ENCODE results near the gene GLDC. TPM values are rescaled to one million over a fixed set of nuclear protein-coding genes. Genes with fewer than 3 reads are reported as not detected.

The GLDC gene
- total and polyA plus RNA-seq, 2 donors (not counting 1 experiment from before 2014, with no cell fraction given) = 0.71 to 0.86 TPM

GRCh38 chr9:6564868-6565267 is 80.7 kb downstream of the GLDC start:
- Histone ChIP-seq H3K4me1 (ENCODE audit: control insufficient read depth in 2 of 2, insufficient read depth in 2 of 2, low read length in 2 of 2) (no peaks in the 10 kb centered on the region), H3K4me3 (ENCODE audit: control extremely low read depth in 1 of 5, extremely low read depth in 1 of 5, insufficient read depth in 1 of 5, low read depth in 2 of 5, low read length in 4 of 5) (no peak overlapping the region), H2AFZ (ENCODE audit: insufficient read depth, low read depth, low read length, poor library complexity, severe bottlenecking) (no peak overlapping the region), H3K27ac (ENCODE audit: low read length in 2 of 2) (no peak overlapping the region), H3K9me3 (ENCODE audit: control extremely low read depth in 1 of 3, control insufficient read depth in 2 of 3, insufficient read depth in 1 of 3, low read length in 2 of 3) (no peaks in the 10 kb centered on the region), H3K4me2 (replicated peaks; ENCODE audit: low read depth, low read length, poor library complexity, severe bottlenecking) (no peak overlapping the region), H4K20me1 (ENCODE audit: control insufficient read depth, insufficient read depth, low read length, poor library complexity, severe bottlenecking) (no peaks in the 10 kb centered on the region), H3K36me3 (replicated peaks in 1 of 2; ENCODE audit: control extremely low read depth in 1 of 2, control insufficient read depth in 1 of 2, extremely low read depth in 1 of 2, insufficient read depth in 2 of 2, low read length in 1 of 2) (no peaks in the 10 kb centered on the region), H3K79me2 (ENCODE audit: control insufficient read depth, insufficient read depth, low read length) (no peaks in the 10 kb centered on the region), H3K9ac (ENCODE audit: low read length) (no peak overlapping the region), H3K27me3 (replicated peaks in 1 of 4; ENCODE audit: control extremely low read depth in 1 of 4, control insufficient read depth in 3 of 4, insufficient read depth in 4 of 4, low read length in 3 of 4) (no peaks in the 10 kb centered on the region)
- ChIA-PET POLR2A (no interaction called here), CTCF (interaction anchor here (1.0 to 10.3 kb wide), 2 partner anchors 209 to 219 kb away, joined by 3 to 164 read pairs; no protein-coding TSS in a partner anchor)
- no peaks in the 10 kb centered on the region for H3K4me1 Mint-ChIP-seq
- no peaks in the 10 kb centered on the region for H3K9me3 Mint-ChIP-seq (ENCODE audit: insufficient read depth)
- WGBS (ENCODE audit: insufficient coverage) = no CpG with 5 or more reads among the region's 3 CpGs
- DNase-seq (no peak), ATAC-seq (ENCODE audit: low read depth) (no peak)
- H3K27me3 Mint-ChIP-seq = no peaks in the 10 kb centered on the region
- intact Hi-C loops (cut with micrococcal nuclease) = no loop called here
- H3K4me3 Mint-ChIP-seq = no peak overlapping the region
- TF ChIP-seq CTCF (IDR thresholded peaks at IDR 0.05) = no peak
- no peak for TF ChIP-seq EZH2 (IDR thresholded peaks at IDR 0.05; ENCODE audit: borderline replicate concordance, insufficient read depth, low read depth, low read length, poor library complexity, severe bottlenecking)
- no peak overlapping the region for H3K27ac Mint-ChIP-seq

- ChIA-PET POLR2A (no interaction called here), CTCF (interaction anchor here (1.0 kb wide), 1 partner anchor 210 kb away, joined by 3 read pairs; no protein-coding TSS in a partner anchor)
- Histone ChIP-seq H3K27me3 (replicated peaks in 1 of 4; ENCODE audit: control extremely low read depth in 1 of 4, control insufficient read depth in 3 of 4, insufficient read depth in 4 of 4, low read length in 3 of 4) (no peaks in the 10 kb centered on the region), H3K4me2 (replicated peaks; ENCODE audit: low read depth, low read length, poor library complexity, severe bottlenecking) (no peak overlapping the region), H3K36me3 (replicated peaks in 1 of 2; ENCODE audit: control extremely low read depth in 1 of 2, control insufficient read depth in 1 of 2, extremely low read depth in 1 of 2, insufficient read depth in 2 of 2, low read length in 1 of 2) (no peaks in the 10 kb centered on the region), H3K79me2 (ENCODE audit: control insufficient read depth, insufficient read depth, low read length) (no peaks in the 10 kb centered on the region), H3K4me3 (ENCODE audit: control extremely low read depth in 1 of 5, extremely low read depth in 1 of 5, insufficient read depth in 1 of 5, low read depth in 2 of 5, low read length in 4 of 5) (no peak overlapping the region), H3K27ac (ENCODE audit: low read length in 2 of 2) (no peak overlapping the region), H3K9me3 (ENCODE audit: control extremely low read depth in 1 of 3, control insufficient read depth in 2 of 3, insufficient read depth in 1 of 3, low read length in 2 of 3) (no peaks in the 10 kb centered on the region), H4K20me1 (ENCODE audit: control insufficient read depth, insufficient read depth, low read length, poor library complexity, severe bottlenecking) (no peaks in the 10 kb centered on the region), H3K9ac (ENCODE audit: low read length) (no peak overlapping the region), H2AFZ (ENCODE audit: insufficient read depth, low read depth, low read length, poor library complexity, severe bottlenecking) (no peak overlapping the region), H3K4me1 (ENCODE audit: control insufficient read depth in 2 of 2, insufficient read depth in 2 of 2, low read length in 2 of 2) (no peaks in the 10 kb centered on the region)
- Mint-ChIP-seq H3K27ac (no peak overlapping the region), H3K27me3 (no peaks in the 10 kb centered on the region), H3K4me1 (no peaks in the 10 kb centered on the region), H3K4me3 (no peak overlapping the region), H3K9me3 (ENCODE audit: insufficient read depth) (no peaks in the 10 kb centered on the region)
- ATAC-seq (ENCODE audit: low read depth) (no peak), DNase-seq (no peak)
- intact Hi-C loops (cut with micrococcal nuclease) = no loop called here
- WGBS (ENCODE audit: insufficient coverage) = 93% methylated on average over 5 of the region's 5 CpGs
- TF ChIP-seq CTCF (IDR thresholded peaks at IDR 0.05) = no peak
- TF ChIP-seq EZH2 (IDR thresholded peaks at IDR 0.05; ENCODE audit: borderline replicate concordance, insufficient read depth, low read depth, low read length, poor library complexity, severe bottlenecking) = no peak
These were observed 81.2 kb downstream of the GLDC start for GRCh38 chr9:6564360-6564759.

Measured in B cell (primary cell).